ENCODE data around the gene CH25H.
"Not testable (repeated sequence)": the region's sequence is repeated elsewhere in the genome, so short reads cannot be mapped to it uniquely, and the experiment has no call there.

CH25H gene

GRCh38 chr10:89191301-89191700 lies 15.8 kb downstream of the CH25H start:
- DNase-seq: not testable (repeated sequence)

GRCh38 chr10:89189211-89189734 lies 17.8 kb downstream of the CH25H start:
- DNase-seq: no peak

GRCh38 chr10:89185658-89186057 lies 21.5 kb downstream of the CH25H start:
- DNase-seq: no peak

GRCh38 chr10:89184638-89185037 lies 22.5 kb downstream of the CH25H start:
- DNase-seq: no peak

GRCh38 chr10:89183571-89183970 lies 23.5 kb downstream of the CH25H start:
- no peak for DNase-seq

- DNase-seq: no peak
Measured at GRCh38 chr10:89182894-89183293, 24.2 kb downstream of the CH25H start.

GRCh38 chr10:89175816-89176215 lies 31.3 kb downstream of the CH25H start:
- no peak for DNase-seq

- no peak for DNase-seq
Measured at GRCh38 chr10:89173075-89173474, 34.0 kb downstream of the CH25H start.

- DNase-seq: no peak
Measured at GRCh38 chr10:89171996-89172395, 35.1 kb downstream of the CH25H start.

- no peak for DNase-seq
Measured at GRCh38 chr10:89171263-89171872, 35.7 kb downstream of the CH25H start.

- not testable (repeated sequence) for DNase-seq
Measured at GRCh38 chr10:89168354-89168900, 38.7 kb downstream of the CH25H start.

GRCh38 chr10:89167915-89168314 lies 39.2 kb downstream of the CH25H start:
- no peak for DNase-seq

- no peak for DNase-seq
Measured at GRCh38 chr10:89165923-89166322, 41.2 kb downstream of the CH25H start.

GRCh38 chr10:89164920-89165319 lies 42.2 kb downstream of the CH25H start:
- DNase-seq: no peak

- DNase-seq: no peak
Measured at GRCh38 chr10:89164080-89164479, 43.0 kb downstream of the CH25H start.

- no peak for DNase-seq
Measured at GRCh38 chr10:89163265-89163995, 43.7 kb downstream of the CH25H start.

- no peak for DNase-seq
Measured at GRCh38 chr10:89162596-89162995, 44.5 kb downstream of the CH25H start.

- DNase-seq: no peak
Measured at GRCh38 chr10:89160339-89160738, 46.8 kb downstream of the CH25H start.

GRCh38 chr10:89159761-89160160 lies 47.4 kb downstream of the CH25H start:
- no peak for DNase-seq

GRCh38 chr10:89159316-89159715 lies 47.8 kb downstream of the CH25H start:
- no peak for DNase-seq

- no peak for DNase-seq
Measured at GRCh38 chr10:89158446-89158845, 48.7 kb downstream of the CH25H start.

GRCh38 chr10:89156161-89156835 lies 50.8 kb downstream of the CH25H start:
- DNase-seq: no peak

Measured in DMS79 (cell line).